Right cardiac atrium (tissue), 5 donors: ENCODE data around the gene GTPBP8. TPM values are rescaled to one million over a fixed set of nuclear protein-coding genes. Genes with fewer than 3 reads are reported as not detected.

Experiments
- ATAC-seq, 2 donors: fragments of 200-7000 bp; cut with Tn5 transposase; one replicate each; pipeline versions ENCODE4 v1.8.0 to v1.9.1; 2020; ENCODE audit warnings: moderate library complexity in 2 of 2, mild to moderate bottlenecking in 1 of 2
- DNase-seq, 3 donors: peaks; one replicate each; pipeline ENCODE4 v3.0.0-alpha.2; 2020
- H3K27ac ChIP-seq: one replicate; pipeline ENCODE4 v1.5.1; 2013; ENCODE audit warnings: mild to moderate bottlenecking, low read length, control low read depth, moderate library complexity
- H3K27me3 ChIP-seq: one replicate; pipeline ENCODE4 v1.6.1; 2013; ENCODE audit not compliant: control insufficient read depth, insufficient read depth
- H3K4me1 ChIP-seq: one replicate; pipeline ENCODE4 v1.6.1; 2013; ENCODE audit warnings: low read length; ENCODE audit not compliant: control insufficient read depth, insufficient read depth
- H3K4me3 ChIP-seq: one replicate; pipeline ENCODE4 v1.5.1; 2013; ENCODE audit warnings: low read length, control low read depth
- H3K9me3 ChIP-seq: one replicate; pipeline ENCODE4 v1.6.1; 2013; ENCODE audit warnings: low read length; ENCODE audit not compliant: control insufficient read depth
- WGBS: extraction: QIAGEN DNeasy Blood & Tissue Kit; methylation state at CpG from one replicate; pipeline ENCODE4 v1.1.7; 2013; 5-methylcytosine and 5-hydroxymethylcytosine counted together
- intact Hi-C, 4 donors: fragments of 100-400 bp; cut with DNase I; formaldehyde crosslinking; loops; one replicate each; pipeline versions ENCODE4 v1.11.0 to v1.14.0; 2022 to 2023
- polyA plus RNA-seq: library from polyadenylated mRNA; stranded (reverse); fragments of 200-250 nt; gene quantifications from one replicate; pipeline ENCODE4 v1.2.3, GENCODE V29; 2013
- total RNA-seq, 4 donors: library from RNA; stranded (reverse); fragmentation: NEBNext Ultra II Directional; extraction: Animal tissue kit (Norgen Biotek cat#: 25700); gene quantifications; one replicate each; pipeline ENCODE4 v1.2.1, GENCODE V29; 2021
- donor health status: healthy with polysubstance abuse.
- donor health status: DM: no; HTN: yes; CAD: no.
- donor health status: DM: no; HTN: no; CAD: no.
- donor health status: DM: no; HTN: yes; CAD: no; lungs with severe emphysema.
- donor health status: DM: yes; HTN: yes; CAD: no.

The GTPBP8 gene
- total and polyA plus RNA-seq, 5 donors, result 12.6 to 20.7 (median 19.4) TPM

- DNase-seq, result no peak
- no peak overlapping the region for H3K4me3 ChIP-seq
- H3K9me3 ChIP-seq, result no peaks in the 10 kb centered on the region
- intact Hi-C loops, result no loop called here
- no peak for ATAC-seq
- no peak overlapping the region for H3K27ac ChIP-seq
- 93% methylated on average over 4 of the region's 4 CpGs for WGBS
- H3K27me3 ChIP-seq, result no peaks in the 10 kb centered on the region
- no peaks in the 10 kb centered on the region for H3K4me1 ChIP-seq
Measured at GRCh38 chr3:112995800-112996199, 5.0 kb downstream of the GTPBP8 start.

- Histone ChIP-seq H3K9me3 (no peaks in the 10 kb centered on the region), H3K4me1 (no peaks in the 10 kb centered on the region), H3K27ac (no peak overlapping the region), H3K27me3 (no peaks in the 10 kb centered on the region), H3K4me3 (no peak overlapping the region)
- intact Hi-C loops, result no loop called here
- DNase-seq, result no peak
- 84% methylated on average over 4 of the region's 4 CpGs for WGBS
- ATAC-seq, result no peak
Measured at GRCh38 chr3:113000691-113001090, 9.9 kb downstream of the GTPBP8 start.

- Histone ChIP-seq H3K4me3 (no peak overlapping the region), H3K4me1 (no peaks in the 10 kb centered on the region)
- intact Hi-C loops, result no loop called here
Measured at GRCh38 chr3:113002037-113002436, 11.3 kb downstream of the GTPBP8 start.

GRCh38 chr3:113002679-113003078, 11.9 kb downstream of the GTPBP8 start:
- H3K27me3 ChIP-seq, result no peaks in the 10 kb centered on the region
- H3K9me3 ChIP-seq, result no peaks in the 10 kb centered on the region
- intact Hi-C loops, result no loop called here
- H3K4me3 ChIP-seq, result no peak overlapping the region
- no peak overlapping the region for H3K27ac ChIP-seq
- DNase-seq, result no peak
- ATAC-seq, result peak; percentile 14 to 40
- H3K4me1 ChIP-seq, result no peaks in the 10 kb centered on the region

More at GRCh38 chr3:113002037-113002436, 11.3 kb downstream of the GTPBP8 start:
- Histone ChIP-seq H3K27ac (no peak overlapping the region), H3K9me3 (no peaks in the 10 kb centered on the region), H3K27me3 (no peaks in the 10 kb centered on the region)
- ATAC-seq, result no peak
- no peak for DNase-seq

DNA sequence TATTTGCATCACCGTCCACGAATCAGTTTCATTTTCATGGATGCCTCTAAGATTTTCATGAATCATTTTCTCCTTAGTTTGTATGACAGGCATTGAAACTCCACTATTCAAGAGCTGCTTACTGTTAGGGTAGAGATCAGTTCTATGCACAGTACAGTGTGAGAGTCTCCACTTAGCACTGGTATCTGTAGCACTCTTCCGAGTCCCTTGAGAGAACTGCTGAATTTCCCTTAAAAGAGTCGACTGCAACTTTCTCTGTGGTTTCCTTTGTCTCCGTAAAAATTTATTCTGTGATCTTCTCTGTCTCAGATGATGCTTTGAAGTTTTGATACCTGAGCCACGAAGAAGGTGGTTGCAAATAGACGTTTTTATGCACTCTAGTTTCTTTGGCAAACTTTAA, 14.8 kb downstream of the GTPBP8 start:
- WGBS, result 81% methylated on average over 7 of the region's 7 CpGs
- Histone ChIP-seq H3K4me3 (no peak overlapping the region), H3K27me3 (no peaks in the 10 kb centered on the region), H3K9me3 (no peaks in the 10 kb centered on the region), H3K27ac (no peak overlapping the region), H3K4me1 (no peaks in the 10 kb centered on the region)
- DNase-seq (no peak), ATAC-seq (no peak)
- intact Hi-C loops, result no loop called here

DNA sequence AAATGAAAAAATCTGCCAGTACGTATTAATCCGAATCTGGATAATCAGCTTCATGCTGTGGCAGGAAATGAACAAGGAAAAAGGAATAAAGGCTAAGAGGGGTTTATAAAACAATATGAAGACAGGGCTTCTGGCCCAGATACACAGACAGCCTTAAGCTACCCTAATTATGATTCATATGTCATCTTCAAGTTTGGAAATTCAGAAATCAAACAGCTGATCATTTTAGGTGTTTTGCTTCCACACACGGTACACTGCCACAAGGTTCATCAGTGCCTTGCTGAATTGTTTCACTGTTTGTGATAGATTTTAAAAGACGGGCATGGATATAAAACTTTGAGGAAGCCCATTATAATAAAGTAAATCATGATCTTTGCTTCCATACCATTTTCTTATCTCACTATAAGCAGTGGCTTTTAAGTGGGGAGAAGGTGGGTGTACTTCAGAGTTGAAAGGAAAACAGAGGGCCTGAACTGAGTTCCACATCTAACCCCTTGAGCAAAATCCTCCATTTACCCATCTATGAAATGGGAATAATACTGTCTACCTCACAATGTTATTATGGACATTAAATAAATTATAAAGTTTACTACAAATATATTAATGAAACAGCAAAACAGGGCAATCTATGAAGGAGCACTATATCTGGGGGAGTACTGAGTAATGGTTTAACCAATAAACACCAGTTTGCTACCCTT, 15.7 kb downstream of the GTPBP8 start:
- H3K27ac ChIP-seq, result no peak overlapping the region
- WGBS, result 82% methylated on average over 4 of the region's 4 CpGs
- intact Hi-C loops, result no loop called here

GRCh38 chr3:113008117-113008516, 17.3 kb downstream of the GTPBP8 start:
- H3K4me3 ChIP-seq, result no peak overlapping the region
- DNase-seq (no peak), ATAC-seq (no peak)
- H3K9me3 ChIP-seq, result no peaks in the 10 kb centered on the region
- intact Hi-C loops, result no loop called here
- H3K4me1 ChIP-seq, result no peaks in the 10 kb centered on the region
- no peak overlapping the region for H3K27ac ChIP-seq
- H3K27me3 ChIP-seq, result no peaks in the 10 kb centered on the region
- 63% methylated on average over 3 of the region's 3 CpGs for WGBS

More for the DNA sequence above, 15.7 kb downstream of the GTPBP8 start:
- DNase-seq, result no peak
- no peak for ATAC-seq
- H3K9me3 ChIP-seq, result no peaks in the 10 kb centered on the region
- no peaks in the 10 kb centered on the region for H3K4me1 ChIP-seq
- no peak overlapping the region for H3K4me3 ChIP-seq
- no peaks in the 10 kb centered on the region for H3K27me3 ChIP-seq

DNA sequence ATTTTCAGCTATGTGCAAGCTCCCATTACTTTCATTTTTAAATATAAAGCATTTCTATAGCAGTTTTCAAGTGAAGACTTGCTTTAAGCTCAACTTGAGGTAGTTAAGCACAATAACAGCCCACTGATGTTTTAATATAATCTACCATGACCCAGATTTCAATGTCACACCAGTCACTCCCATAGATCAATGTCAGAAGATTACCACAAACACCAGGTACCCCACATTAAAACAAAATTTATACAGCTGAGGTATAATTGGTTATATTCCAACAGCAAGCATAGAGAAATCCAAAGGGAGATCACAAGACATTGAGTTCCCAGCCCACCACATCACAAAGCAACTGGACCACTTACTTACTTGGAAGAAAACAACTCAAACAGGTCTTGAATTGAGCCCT, 22.8 kb downstream of the GTPBP8 start:
- Histone ChIP-seq H3K4me1 (no peaks in the 10 kb centered on the region), H3K4me3 (no peak overlapping the region)

GRCh38 chr3:113018536-113019181, 27.9 kb downstream of the GTPBP8 start:
- ATAC-seq, result no peak
- Histone ChIP-seq H3K4me3 (peak overlapping the region; percentile 51), H3K27ac (peak overlapping the region; percentile 65), H3K4me1 (no peaks in the 10 kb centered on the region), H3K9me3 (no peaks in the 10 kb centered on the region), H3K27me3 (no peaks in the 10 kb centered on the region)
- DNase-seq, result no peak
- WGBS, result 3% methylated on average over 13 of the region's 13 CpGs
- intact Hi-C loops, result no loop called here

More for the DNA sequence above, 22.8 kb downstream of the GTPBP8 start:
- intact Hi-C loops, result no loop called here
- ATAC-seq, result no peak
- H3K27ac ChIP-seq, result no peak overlapping the region
- H3K27me3 ChIP-seq, result no peaks in the 10 kb centered on the region
- no peak for DNase-seq
- no peaks in the 10 kb centered on the region for H3K9me3 ChIP-seq

- intact Hi-C loops, result no loop called here
- H3K4me3 ChIP-seq, result peak overlapping the region; percentile 51
- no peaks in the 10 kb centered on the region for H3K9me3 ChIP-seq
- DNase-seq, result peak; percentile 93 to 96 (median 95)
- peak overlapping the region; percentile 65 for H3K27ac ChIP-seq
- 3% methylated on average over 63 of the region's 63 CpGs for WGBS
- H3K4me1 ChIP-seq, result no peaks in the 10 kb centered on the region
- peak; percentile 99 for ATAC-seq
- H3K27me3 ChIP-seq, result no peaks in the 10 kb centered on the region
Measured at GRCh38 chr3:113019182-113020137, 28.7 kb downstream of the GTPBP8 start.

DNA sequence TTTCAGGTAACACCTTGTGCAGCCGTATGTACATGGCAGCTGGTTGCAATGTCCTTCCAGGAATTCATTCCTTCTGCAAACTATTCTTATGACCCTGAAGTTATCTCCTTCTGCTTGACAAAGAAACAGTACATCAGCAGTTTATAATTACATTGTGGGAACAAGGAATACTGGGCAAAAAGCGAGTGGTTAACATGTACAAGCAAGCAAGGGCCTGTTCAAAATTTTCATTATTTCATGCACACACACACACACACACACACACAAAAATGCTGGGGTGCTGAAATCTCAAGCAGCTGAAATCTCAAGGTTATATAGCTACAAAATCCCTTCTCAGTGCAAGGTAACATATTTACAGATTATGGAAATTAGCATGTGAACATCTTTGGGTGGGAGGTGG, 30.7 kb downstream of the GTPBP8 start:
- ATAC-seq (no peak), DNase-seq (no peak)
- Histone ChIP-seq H3K27me3 (no peaks in the 10 kb centered on the region), H3K27ac (no peak overlapping the region), H3K9me3 (no peaks in the 10 kb centered on the region), H3K4me1 (no peaks in the 10 kb centered on the region), H3K4me3 (no peak overlapping the region)
- WGBS, result 82% methylated on average over 2 of the region's 2 CpGs
- intact Hi-C loops, result no loop called here
